ENCODE data around the gene SYT12.

DNA sequence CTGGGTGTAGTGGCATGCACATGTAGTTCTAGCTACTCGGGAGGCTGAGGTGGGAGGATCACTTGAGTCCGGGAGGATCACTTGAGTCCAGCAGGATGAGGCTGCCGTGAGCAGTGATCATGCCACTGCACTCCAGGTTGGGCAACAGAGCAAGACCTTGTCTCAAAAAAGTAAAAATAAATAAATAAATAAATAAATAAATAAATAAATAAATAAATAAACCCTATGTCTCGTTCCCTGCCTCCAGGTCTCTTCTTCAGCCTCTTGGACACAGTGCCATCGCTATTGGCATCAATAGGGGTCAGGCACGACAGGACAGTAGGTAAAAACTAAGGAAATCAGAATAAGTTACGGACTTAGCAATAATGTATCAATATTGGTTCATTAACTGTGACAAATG is 23.4 kb upstream of the SYT12 start:
- TF ChIP-seq, protein P1, sequence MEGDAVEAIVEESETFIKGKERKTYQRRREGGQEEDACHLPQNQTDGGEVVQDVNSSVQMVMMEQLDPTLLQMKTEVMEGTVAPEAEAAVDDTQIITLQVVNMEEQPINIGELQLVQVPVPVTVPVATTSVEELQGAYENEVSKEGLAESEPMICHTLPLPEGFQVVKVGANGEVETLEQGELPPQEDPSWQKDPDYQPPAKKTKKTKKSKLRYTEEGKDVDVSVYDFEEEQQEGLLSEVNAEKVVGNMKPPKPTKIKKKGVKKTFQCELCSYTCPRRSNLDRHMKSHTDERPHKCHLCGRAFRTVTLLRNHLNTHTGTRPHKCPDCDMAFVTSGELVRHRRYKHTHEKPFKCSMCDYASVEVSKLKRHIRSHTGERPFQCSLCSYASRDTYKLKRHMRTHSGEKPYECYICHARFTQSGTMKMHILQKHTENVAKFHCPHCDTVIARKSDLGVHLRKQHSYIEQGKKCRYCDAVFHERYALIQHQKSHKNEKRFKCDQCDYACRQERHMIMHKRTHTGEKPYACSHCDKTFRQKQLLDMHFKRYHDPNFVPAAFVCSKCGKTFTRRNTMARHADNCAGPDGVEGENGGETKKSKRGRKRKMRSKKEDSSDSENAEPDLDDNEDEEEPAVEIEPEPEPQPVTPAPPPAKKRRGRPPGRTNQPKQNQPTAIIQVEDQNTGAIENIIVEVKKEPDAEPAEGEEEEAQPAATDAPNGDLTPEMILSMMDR (IDR thresholded peaks at IDR 0.05; ENCODE audit: insufficient read depth, low read depth, low read length), result no peak
- no peak for TF ChIP-seq EZH2 (IDR thresholded peaks at IDR 0.05; ENCODE audit: insufficient read depth, low read length)

All from astrocyte (in vitro differentiated cells and primary cell).